Frontal cortex (tissue), 4 donors: Measurements from ENCODE around the gene ANKS1B. TPM values are rescaled to one million over a fixed set of nuclear protein-coding genes. Genes with fewer than 3 reads are reported as not detected.

Experiments used
- DNase-seq, 2 donors: peaks; one replicate each; pipeline ENCODE4 v3.0.0; 2012; ENCODE audit warnings: low spot score in 2 of 2
- FAIRE-seq: peaks from 2 replicates; lab custom pipeline; 2012; peaks lifted over from hg19 to GRCh38; lab: Jason Lieb, UNC
- total RNA-seq: library from RNA; depleted of rRNA; stranded (reverse); fragments of >200 nt; gene quantifications from one replicate; pipeline ENCODE4 v1.2.3, GENCODE V29; 2014
- donor health status: control.
- donor health status: control.
- donor health status: control.

The ANKS1B gene
- total RNA-seq, 1 donor from 2014 or later = 329 TPM

- DNase-seq = no peak
- no peak for FAIRE-seq
Observed at GRCh38 chr12:99435095-99435791, 549.5 kb downstream of the ANKS1B start.

- DNase-seq (no peak), FAIRE-seq (no peak)
Observed at GRCh38 chr12:99433155-99433554, 551.6 kb downstream of the ANKS1B start.

GRCh38 chr12:99431203-99431602 lies 553.5 kb downstream of the ANKS1B start:
- DNase-seq (no peak), FAIRE-seq (no peak)

GRCh38 chr12:99427104-99427503 lies 557.6 kb downstream of the ANKS1B start:
- DNase-seq (no peak), FAIRE-seq (no peak)

GRCh38 chr12:99418379-99418778 lies 566.4 kb downstream of the ANKS1B start:
- FAIRE-seq (no peak), DNase-seq (no peak)

GRCh38 chr12:99413751-99414150 lies 571.0 kb downstream of the ANKS1B start:
- no peak for DNase-seq
- FAIRE-seq = no peak

- no peak for FAIRE-seq
- DNase-seq = no peak
Observed at GRCh38 chr12:99393763-99394162, 591.0 kb downstream of the ANKS1B start.

GRCh38 chr12:99392091-99392850 lies 592.5 kb downstream of the ANKS1B start:
- FAIRE-seq (no peak), DNase-seq (no peak)

- DNase-seq (no peak), FAIRE-seq (no peak)
Observed at GRCh38 chr12:99390707-99391106, 594.0 kb downstream of the ANKS1B start.

- no peak for FAIRE-seq
- no peak for DNase-seq
Observed at GRCh38 chr12:99389751-99390150, 595.0 kb downstream of the ANKS1B start.

- DNase-seq = no peak
- no peak for FAIRE-seq
Observed at GRCh38 chr12:99388671-99389195, 596.0 kb downstream of the ANKS1B start.

- FAIRE-seq (no peak), DNase-seq (no peak)
Observed at GRCh38 chr12:99387661-99388060, 597.1 kb downstream of the ANKS1B start.

- no peak for FAIRE-seq
- no peak for DNase-seq
Observed at GRCh38 chr12:99386907-99387306, 597.8 kb downstream of the ANKS1B start.

- DNase-seq (no peak), FAIRE-seq (no peak)
Observed at GRCh38 chr12:99383258-99383657, 601.5 kb downstream of the ANKS1B start.

- FAIRE-seq = no peak
- DNase-seq = peak in 1 of 2 donors; percentile 4
Observed at GRCh38 chr12:99381992-99382391, 602.7 kb downstream of the ANKS1B start.

GRCh38 chr12:99380701-99381100 lies 604.0 kb downstream of the ANKS1B start:
- FAIRE-seq (no peak), DNase-seq (no peak)

GRCh38 chr12:99374023-99374422 lies 610.7 kb downstream of the ANKS1B start:
- FAIRE-seq (no peak), DNase-seq (no peak)

- FAIRE-seq (no peak), DNase-seq (no peak)
Observed at GRCh38 chr12:99372257-99372920, 612.3 kb downstream of the ANKS1B start.

GRCh38 chr12:99370421-99371138 lies 614.2 kb downstream of the ANKS1B start:
- FAIRE-seq = no peak
- DNase-seq = no peak

- DNase-seq = no peak
- no peak for FAIRE-seq
Observed at GRCh38 chr12:99367181-99367580, 617.6 kb downstream of the ANKS1B start.
